ENCODE data around the gene MAP7D1. TPM values are rescaled to one million over a fixed set of nuclear protein-coding genes. Genes with fewer than 3 reads are reported as not detected.

MAP7D1 gene
- total RNA-seq: 100 to 1,000 TPM; 162 to 182 (median 164) TPM

DNA sequence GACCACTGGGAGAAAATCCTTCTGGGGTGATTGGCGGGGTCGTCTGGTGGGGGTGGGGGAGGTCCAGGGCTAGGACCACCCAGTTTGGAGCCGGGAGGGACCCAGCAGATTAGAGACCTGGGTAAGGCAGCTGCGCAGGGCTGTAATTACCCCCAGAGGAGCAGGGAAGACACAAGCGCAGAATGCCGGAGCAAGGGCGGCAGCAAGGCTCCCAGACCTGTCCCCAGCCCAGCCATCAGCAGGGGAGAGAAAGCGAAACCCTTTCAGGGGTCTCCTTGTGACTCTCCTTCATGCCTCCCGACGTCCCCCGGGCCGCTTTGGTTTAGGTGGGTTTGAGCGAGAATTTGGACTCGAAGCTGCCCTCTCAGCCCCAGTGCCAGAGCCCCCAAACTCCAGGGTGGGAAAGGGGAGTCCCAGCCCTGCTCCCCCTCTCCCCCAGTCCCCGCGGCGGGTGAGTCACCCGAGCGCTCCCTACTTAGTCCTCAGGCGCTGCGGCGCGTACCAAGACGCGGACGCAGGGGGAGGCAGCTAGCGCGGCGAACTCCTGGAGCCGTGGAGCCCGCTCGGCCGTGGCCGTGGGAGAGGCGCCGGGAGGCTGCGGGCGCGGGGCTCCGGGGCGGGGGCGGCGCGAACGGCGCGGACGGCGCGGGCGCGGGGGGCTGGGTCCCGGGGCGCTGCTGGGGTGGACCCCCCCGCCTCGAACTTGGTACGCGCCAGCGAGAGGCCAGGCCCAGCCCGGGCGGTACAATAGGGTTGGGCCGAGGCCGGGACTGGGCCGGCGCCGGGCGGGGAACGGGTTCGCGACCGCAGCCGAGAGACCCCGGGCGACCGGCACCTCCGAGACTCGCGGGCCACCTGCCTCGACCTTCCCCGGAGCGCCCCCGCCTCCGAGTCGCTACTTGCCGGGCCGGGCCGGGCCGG lies at the start of gene MAP7D1:
MAP7D1 (plus strand) TSS at position 753 of the 921 bp plus-strand sequence. CDS start 258 bp downstream, outside the sequence.
- H3K9me3 Mint-ChIP-seq: no peaks in the 10 kb centered on the region
- no peaks in the 10 kb centered on the region for H3K27me3 Mint-ChIP-seq (ENCODE audit: low read depth)
- ATAC-seq (peak; percentile 79), DNase-seq (peak; percentile 81)
- peaks cover 8% of the 10 kb centered on the region for H3K36me3 Mint-ChIP-seq (ENCODE audit: insufficient read depth)
- peaks cover 70% of the 10 kb centered on the region for H3K4me1 Mint-ChIP-seq (ENCODE audit: low read depth)
- H3K4me3 Mint-ChIP-seq: peak within 1 kb of the TSS; percentile 90

DNA sequence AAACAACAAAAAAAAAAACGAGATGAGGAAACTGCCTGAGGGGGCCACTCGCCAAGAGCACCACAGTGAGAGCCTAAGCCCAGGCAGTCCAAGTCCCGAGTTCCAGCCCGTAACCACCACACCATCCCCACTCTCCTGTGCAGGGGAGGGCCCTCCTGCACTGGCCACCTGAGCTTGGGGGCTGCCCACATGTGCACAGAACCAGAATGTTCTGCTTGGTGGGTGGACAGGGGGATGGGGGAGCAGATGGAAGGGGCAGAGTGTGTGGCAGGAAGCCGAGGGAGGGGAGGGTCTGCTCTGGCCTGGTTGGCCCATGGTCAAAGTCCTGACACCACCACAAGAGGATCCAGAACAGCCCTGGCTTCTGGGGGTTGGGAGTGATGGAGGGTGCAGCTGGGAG lies 49.7 kb upstream of the MAP7D1 start:
- no peak for ATAC-seq
- no peaks in the 10 kb centered on the region for H3K36me3 Mint-ChIP-seq (ENCODE audit: insufficient read depth)
- no peak for DNase-seq
- peaks cover 21% of the 10 kb centered on the region for H3K4me1 Mint-ChIP-seq (ENCODE audit: low read depth)
- H3K27me3 Mint-ChIP-seq (ENCODE audit: low read depth): no peaks in the 10 kb centered on the region
- no peak overlapping the region for H3K4me3 Mint-ChIP-seq
- H3K9me3 Mint-ChIP-seq: no peaks in the 10 kb centered on the region

DNA sequence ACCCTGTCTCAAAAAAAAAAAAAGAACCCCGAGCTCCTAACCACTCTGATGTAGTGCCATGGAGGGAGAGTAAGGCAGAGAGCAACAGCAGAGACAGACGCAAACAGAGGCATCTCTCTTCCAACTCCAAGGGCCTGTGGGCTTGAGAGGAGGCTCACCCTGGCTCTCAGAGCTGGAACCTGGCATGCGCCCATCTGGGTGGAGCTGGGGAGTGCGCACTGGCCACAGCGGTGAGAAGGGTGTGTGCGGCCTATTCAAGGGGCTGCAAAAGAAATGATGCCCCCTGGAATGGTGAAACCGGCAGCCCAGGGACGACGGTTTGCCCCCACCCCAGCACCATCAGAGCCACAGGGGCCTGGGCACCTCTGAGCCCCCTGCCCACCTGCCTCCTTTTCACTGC lies 48.6 kb upstream of the MAP7D1 start:
- DNase-seq: no peak

GRCh38 chr1:36108314-36108713 lies 47.6 kb upstream of the MAP7D1 start:
- no peaks in the 10 kb centered on the region for H3K36me3 Mint-ChIP-seq (ENCODE audit: insufficient read depth)
- H3K4me3 Mint-ChIP-seq: no peak overlapping the region
- no peak for ATAC-seq
- no peaks in the 10 kb centered on the region for H3K27me3 Mint-ChIP-seq (ENCODE audit: low read depth)
- H3K9me3 Mint-ChIP-seq: no peaks in the 10 kb centered on the region
- peaks cover 25% of the 10 kb centered on the region for H3K4me1 Mint-ChIP-seq (ENCODE audit: low read depth)
- DNase-seq: no peak

More for the DNA sequence above, 48.6 kb upstream of the MAP7D1 start:
- Mint-ChIP-seq H3K9me3 (no peaks in the 10 kb centered on the region), H3K36me3 (ENCODE audit: insufficient read depth) (no peaks in the 10 kb centered on the region), H3K4me3 (no peak overlapping the region), H3K27me3 (ENCODE audit: low read depth) (no peaks in the 10 kb centered on the region), H3K4me1 (ENCODE audit: low read depth) (peaks cover 24% of the 10 kb centered on the region)
- no peak for ATAC-seq

DNA sequence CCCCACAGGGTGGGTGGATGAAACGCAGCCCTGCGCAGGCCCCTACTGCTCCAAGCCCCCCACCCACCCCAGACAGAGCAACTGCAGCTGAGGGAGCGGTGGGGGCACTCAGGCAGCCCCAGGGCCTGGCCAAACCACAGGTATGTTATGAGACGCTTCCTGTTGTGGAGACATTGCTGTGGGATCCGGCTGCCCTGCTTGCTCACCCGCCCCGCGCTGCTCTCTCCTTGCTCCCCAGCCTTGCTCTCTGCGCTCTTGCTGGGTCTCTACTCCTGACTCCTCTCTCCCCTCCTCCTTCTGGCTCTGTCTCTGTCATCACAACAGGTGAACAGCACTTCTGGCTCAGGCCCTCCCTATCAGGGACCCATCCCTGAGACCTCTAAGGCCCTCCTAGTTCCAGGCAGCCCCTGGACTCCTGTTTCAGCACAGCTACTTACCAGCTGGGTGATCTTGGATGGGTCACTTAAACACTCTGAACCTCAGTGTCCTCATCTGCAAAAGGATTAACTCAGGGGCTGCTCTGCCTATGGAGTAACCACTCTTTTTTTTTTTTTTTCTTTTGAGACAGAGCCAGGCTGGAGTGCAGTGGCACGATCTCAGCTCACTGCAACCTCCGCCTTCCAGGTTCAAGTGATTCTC lies 46.8 kb upstream of the MAP7D1 start:
- peak; percentile 87 to 89 for ATAC-seq
- peaks cover 25% of the 10 kb centered on the region for H3K4me1 Mint-ChIP-seq (ENCODE audit: low read depth)
- H3K36me3 Mint-ChIP-seq (ENCODE audit: insufficient read depth): no peaks in the 10 kb centered on the region
- H3K27me3 Mint-ChIP-seq (ENCODE audit: low read depth): no peaks in the 10 kb centered on the region
- H3K4me3 Mint-ChIP-seq: no peak overlapping the region
- no peak for DNase-seq
- H3K9me3 Mint-ChIP-seq: no peaks in the 10 kb centered on the region

DNA sequence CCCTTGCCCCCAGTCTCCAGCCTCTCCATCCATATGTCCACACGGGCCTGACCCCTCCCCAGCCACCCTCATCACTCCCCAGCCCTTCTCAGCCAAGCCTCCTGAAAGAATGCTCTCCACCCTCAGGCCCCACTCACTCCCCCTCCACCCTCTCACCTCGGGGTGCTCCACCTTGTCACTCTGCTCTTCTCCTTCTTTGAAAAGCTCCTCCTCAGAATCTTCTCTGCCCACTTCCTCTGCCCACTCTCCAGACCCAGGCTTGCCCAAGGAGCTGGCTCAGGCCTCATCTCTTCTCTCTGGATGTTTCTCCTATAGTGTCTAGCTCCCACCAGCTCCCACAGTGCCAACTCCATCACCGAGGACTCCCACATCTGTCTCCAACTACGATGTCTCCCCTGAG lies 44.8 kb upstream of the MAP7D1 start:
- Mint-ChIP-seq H3K9me3 (no peaks in the 10 kb centered on the region), H3K4me3 (no peak overlapping the region), H3K36me3 (ENCODE audit: insufficient read depth) (no peaks in the 10 kb centered on the region), H3K4me1 (ENCODE audit: low read depth) (peaks cover 25% of the 10 kb centered on the region), H3K27me3 (ENCODE audit: low read depth) (no peaks in the 10 kb centered on the region)
- ATAC-seq (no peak), DNase-seq (no peak)

GRCh38 chr1:36112823-36113222 lies 43.1 kb upstream of the MAP7D1 start:
- Mint-ChIP-seq H3K36me3 (ENCODE audit: insufficient read depth) (no peaks in the 10 kb centered on the region), H3K27me3 (ENCODE audit: low read depth) (no peaks in the 10 kb centered on the region), H3K4me1 (ENCODE audit: low read depth) (peaks cover 24% of the 10 kb centered on the region), H3K4me3 (no peak overlapping the region), H3K9me3 (no peaks in the 10 kb centered on the region)
- no peak for ATAC-seq
- DNase-seq: no peak

GRCh38 chr1:36114371-36114770 lies 41.6 kb upstream of the MAP7D1 start:
- no peak overlapping the region for H3K4me3 Mint-ChIP-seq
- ATAC-seq (no peak), DNase-seq (no peak)
- no peaks in the 10 kb centered on the region for H3K36me3 Mint-ChIP-seq (ENCODE audit: insufficient read depth)
- H3K27me3 Mint-ChIP-seq (ENCODE audit: low read depth): no peaks in the 10 kb centered on the region
- no peaks in the 10 kb centered on the region for H3K9me3 Mint-ChIP-seq
- peaks cover 11% of the 10 kb centered on the region for H3K4me1 Mint-ChIP-seq (ENCODE audit: low read depth)

- Mint-ChIP-seq H3K4me3 (no peak overlapping the region), H3K36me3 (ENCODE audit: insufficient read depth) (no peaks in the 10 kb centered on the region), H3K27me3 (ENCODE audit: low read depth) (peaks cover 3% of the 10 kb centered on the region), H3K9me3 (no peaks in the 10 kb centered on the region), H3K4me1 (ENCODE audit: low read depth) (peaks cover 7% of the 10 kb centered on the region)
- DNase-seq (no peak), ATAC-seq (no peak)
Measured at GRCh38 chr1:36115200-36115669, 40.7 kb upstream of the MAP7D1 start.

DNA sequence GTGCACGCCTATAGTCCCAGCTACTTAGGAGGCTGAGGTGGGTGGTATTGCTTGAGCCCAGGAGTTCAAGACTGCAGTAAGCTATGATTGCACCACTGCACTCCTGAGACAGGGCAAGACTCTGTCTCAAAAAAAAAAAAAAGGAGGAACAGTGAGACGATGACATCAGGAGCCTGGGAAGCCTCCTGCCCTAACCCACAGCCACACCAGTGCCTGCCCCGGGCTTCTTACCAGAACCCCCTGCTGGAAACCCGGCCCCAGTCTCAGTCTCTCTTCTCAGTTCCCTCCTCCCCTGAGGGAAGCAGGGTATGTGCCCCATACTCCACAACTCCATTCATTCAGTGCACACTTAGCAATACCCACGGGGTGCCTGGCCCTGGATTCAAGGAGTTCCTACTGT lies 40.0 kb upstream of the MAP7D1 start:
- Mint-ChIP-seq H3K9me3 (no peaks in the 10 kb centered on the region), H3K4me1 (ENCODE audit: low read depth) (peaks cover 6% of the 10 kb centered on the region)

DNA sequence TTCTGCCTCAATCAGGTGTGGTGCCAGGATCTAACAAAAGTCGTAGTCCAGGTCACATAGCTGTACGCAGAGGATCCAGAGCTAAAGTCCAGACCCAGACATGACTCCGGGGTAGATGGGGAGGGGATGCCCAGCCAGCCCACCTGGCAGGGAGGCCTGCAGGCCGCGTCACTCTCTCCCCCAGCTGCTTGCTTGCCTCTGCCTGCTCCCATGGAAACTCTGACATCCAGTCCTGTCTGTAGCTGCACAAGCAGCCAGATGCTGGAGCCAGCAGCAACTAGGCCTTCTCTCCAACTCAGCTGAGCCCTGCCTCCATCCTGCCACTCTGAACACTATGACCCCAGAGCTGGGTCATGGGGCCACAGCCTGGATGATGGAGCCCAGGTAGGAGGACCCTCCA lies 39.1 kb upstream of the MAP7D1 start:
- peaks cover 2% of the 10 kb centered on the region for H3K4me1 Mint-ChIP-seq (ENCODE audit: low read depth)
- H3K4me3 Mint-ChIP-seq: no peak overlapping the region
- no peaks in the 10 kb centered on the region for H3K9me3 Mint-ChIP-seq
- ATAC-seq (no peak), DNase-seq (no peak)
- H3K27me3 Mint-ChIP-seq (ENCODE audit: low read depth): peaks cover 7% of the 10 kb centered on the region
- H3K36me3 Mint-ChIP-seq (ENCODE audit: insufficient read depth): no peaks in the 10 kb centered on the region

More for the DNA sequence above, 40.0 kb upstream of the MAP7D1 start:
- H3K36me3 Mint-ChIP-seq (ENCODE audit: insufficient read depth): no peaks in the 10 kb centered on the region
- ATAC-seq (no peak), DNase-seq (no peak)
- peaks cover 3% of the 10 kb centered on the region for H3K27me3 Mint-ChIP-seq (ENCODE audit: low read depth)
- no peak overlapping the region for H3K4me3 Mint-ChIP-seq

DNA sequence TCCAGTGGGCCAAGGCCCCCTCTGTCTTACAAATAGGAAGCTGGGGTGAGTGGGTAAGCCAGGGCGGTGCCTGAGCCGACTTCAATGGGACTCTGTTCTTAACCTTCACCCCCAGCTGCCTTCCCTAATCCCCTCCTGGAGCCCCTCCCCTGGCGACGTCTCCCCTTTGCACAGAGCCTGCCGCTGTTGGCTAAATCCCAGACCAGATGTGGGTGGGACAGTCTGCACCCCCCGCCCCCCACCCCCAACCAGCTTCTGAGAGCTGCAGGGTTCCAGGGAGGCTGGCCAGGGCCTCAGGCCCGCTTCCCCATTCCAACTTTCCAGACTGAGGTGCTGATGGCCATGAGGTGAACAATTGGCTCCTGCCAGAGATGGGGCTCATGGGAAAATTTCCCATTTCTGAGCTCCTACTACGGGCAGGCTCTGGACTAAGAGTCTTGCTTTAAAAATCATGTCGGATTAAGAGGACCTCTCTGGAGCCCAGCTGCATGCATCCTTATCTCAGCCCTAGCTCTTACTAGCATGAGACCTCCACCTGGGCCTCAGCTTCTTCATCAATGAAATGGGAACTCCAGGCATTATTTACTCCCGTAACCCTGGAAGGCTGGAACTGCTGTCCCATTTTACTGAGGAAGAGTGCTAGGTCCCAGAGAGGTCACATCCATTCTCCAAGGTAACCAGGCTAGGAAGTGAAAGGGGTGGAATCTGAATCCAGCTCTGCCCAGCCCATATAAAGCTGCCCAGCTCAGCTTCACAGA lies 37.3 kb upstream of the MAP7D1 start:
- no peaks in the 10 kb centered on the region for H3K36me3 Mint-ChIP-seq (ENCODE audit: insufficient read depth)
- peaks cover 8% of the 10 kb centered on the region for H3K4me1 Mint-ChIP-seq (ENCODE audit: low read depth)
- peaks cover 22% of the 10 kb centered on the region for H3K27me3 Mint-ChIP-seq (ENCODE audit: low read depth)
- ATAC-seq: no peak
- DNase-seq: no peak
- no peak overlapping the region for H3K4me3 Mint-ChIP-seq
- no peaks in the 10 kb centered on the region for H3K9me3 Mint-ChIP-seq

DNA sequence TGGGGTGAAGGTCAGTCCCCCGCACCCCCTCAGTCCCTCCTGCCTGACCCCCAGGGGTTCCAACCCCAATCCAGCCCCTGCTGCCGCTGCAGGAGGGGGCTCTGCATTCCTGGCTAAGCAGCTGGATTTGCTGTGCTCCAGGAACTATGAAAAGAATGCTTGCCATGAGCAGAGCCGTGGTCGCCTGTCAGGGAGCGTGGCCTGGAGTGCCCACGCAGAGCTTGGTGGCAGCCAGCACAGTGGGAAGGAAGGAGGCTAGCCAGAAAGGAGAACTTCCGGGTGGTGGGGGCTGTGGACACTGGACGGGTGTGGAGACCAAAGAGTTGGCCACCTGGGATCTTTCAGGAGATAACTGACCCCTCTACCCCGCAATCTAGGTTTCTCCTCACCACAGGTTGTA lies 36.5 kb upstream of the MAP7D1 start:
- Mint-ChIP-seq H3K4me1 (ENCODE audit: low read depth) (peaks cover 11% of the 10 kb centered on the region), H3K4me3 (no peak overlapping the region), H3K9me3 (no peaks in the 10 kb centered on the region), H3K27me3 (ENCODE audit: low read depth) (peaks cover 30% of the 10 kb centered on the region), H3K36me3 (ENCODE audit: insufficient read depth) (no peaks in the 10 kb centered on the region)
- DNase-seq (no peak), ATAC-seq (no peak)
